Tibial nerve (tissue), 3 donors: ENCODE data around the gene FAM76B.

Experiments used
- EP300 ChIP-seq, 2 donors: sonication (generic); formaldehyde crosslinking; IDR thresholded peaks; one replicate each; pipeline ENCODE4 v1.6.1; 2017; ENCODE audit warnings: antibody characterized with exemption in 2 of 2, mild to moderate bottlenecking in 1 of 2
- POLR2A ChIP-seq, 2 donors: fragments of 450-650 bp; IDR thresholded peaks; one replicate each; pipeline ENCODE4 v1.6.1; 2017; ENCODE audit warnings: antibody characterized with exemption in 2 of 2, mild to moderate bottlenecking in 2 of 2, moderate library complexity in 2 of 2

GRCh38 chr11:95727620-95728019, 62.0 kb downstream of the FAM76B start:
- TF ChIP-seq POLR2A (IDR thresholded peaks at IDR 0.05) = no peak
- TF ChIP-seq EP300 (IDR thresholded peaks at IDR 0.05) = no peak
